ENCODE data around the gene GAS6. TPM values are rescaled to one million over a fixed set of nuclear protein-coding genes. Genes with fewer than 3 reads are reported as not detected.
A peak's percentile ranks its signal among the peaks of the same experiment; 100 is the strongest.

GAS6 gene
- total RNA-seq, 1 donor from 2014 or later, result 0.62 TPM

- intact Hi-C loops (cut with micrococcal nuclease), result no loop called here
- DNase-seq (ENCODE audit: low spot score), result no peak
- no peaks in the 10 kb centered on the region for H3K9me3 Mint-ChIP-seq
- no peak overlapping the region for H3K4me3 Mint-ChIP-seq
- peaks cover 3% of the 10 kb centered on the region for H3K27me3 Mint-ChIP-seq (ENCODE audit: insufficient read depth)
- H3K27ac Mint-ChIP-seq, result no peak overlapping the region
- no peaks in the 10 kb centered on the region for H3K36me3 Mint-ChIP-seq (ENCODE audit: low read depth)
- H3K4me1 Mint-ChIP-seq (ENCODE audit: low read depth), result no peaks in the 10 kb centered on the region
Observed at GRCh38 chr13:113883314-113883811, 19.5 kb upstream of the GAS6 start.

- Mint-ChIP-seq H3K9me3 (no peaks in the 10 kb centered on the region), H3K4me1 (ENCODE audit: low read depth) (no peaks in the 10 kb centered on the region), H3K4me3 (no peak overlapping the region), H3K27me3 (ENCODE audit: insufficient read depth) (peaks cover 3% of the 10 kb centered on the region), H3K27ac (no peak overlapping the region), H3K36me3 (ENCODE audit: low read depth) (no peaks in the 10 kb centered on the region)
- no peak for DNase-seq (ENCODE audit: low spot score)
- intact Hi-C loops (cut with micrococcal nuclease), result no loop called here
Observed at GRCh38 chr13:113882716-113883115, 18.8 kb upstream of the GAS6 start.

GRCh38 chr13:113882267-113882630 is 18.4 kb upstream of the GAS6 start:
- no peak for DNase-seq (ENCODE audit: low spot score)

GRCh38 chr13:113881614-113882266 is 17.9 kb upstream of the GAS6 start:
- Mint-ChIP-seq H3K4me3 (no peak overlapping the region), H3K27ac (no peak overlapping the region), H3K36me3 (ENCODE audit: low read depth) (no peaks in the 10 kb centered on the region)

More at GRCh38 chr13:113882267-113882630, 18.4 kb upstream of the GAS6 start:
- Mint-ChIP-seq H3K4me3 (no peak overlapping the region), H3K27ac (no peak overlapping the region), H3K27me3 (ENCODE audit: insufficient read depth) (peaks cover 3% of the 10 kb centered on the region), H3K36me3 (ENCODE audit: low read depth) (no peaks in the 10 kb centered on the region), H3K9me3 (no peaks in the 10 kb centered on the region), H3K4me1 (ENCODE audit: low read depth) (no peaks in the 10 kb centered on the region)
- intact Hi-C loops (cut with micrococcal nuclease), result no loop called here

GRCh38 chr13:113880651-113881611 is 17.1 kb upstream of the GAS6 start:
- Mint-ChIP-seq H3K36me3 (ENCODE audit: low read depth) (no peaks in the 10 kb centered on the region), H3K4me1 (ENCODE audit: low read depth) (no peaks in the 10 kb centered on the region), H3K4me3 (no peak overlapping the region), H3K27me3 (ENCODE audit: insufficient read depth) (peaks cover 3% of the 10 kb centered on the region), H3K27ac (no peak overlapping the region), H3K9me3 (no peaks in the 10 kb centered on the region)
- DNase-seq (ENCODE audit: low spot score), result no peak
- intact Hi-C loops (cut with micrococcal nuclease), result no loop called here

More at GRCh38 chr13:113881614-113882266, 17.9 kb upstream of the GAS6 start:
- no peaks in the 10 kb centered on the region for H3K4me1 Mint-ChIP-seq (ENCODE audit: low read depth)
- peaks cover 3% of the 10 kb centered on the region for H3K27me3 Mint-ChIP-seq (ENCODE audit: insufficient read depth)
- H3K9me3 Mint-ChIP-seq, result no peaks in the 10 kb centered on the region
- intact Hi-C loops (cut with micrococcal nuclease), result no loop called here
- no peak for DNase-seq (ENCODE audit: low spot score)

- intact Hi-C loops (cut with micrococcal nuclease), result no loop called here
- no peak for DNase-seq (ENCODE audit: low spot score)
Observed at GRCh38 chr13:113879494-113880360, 15.9 kb upstream of the GAS6 start.

GRCh38 chr13:113879017-113879416 is 15.1 kb upstream of the GAS6 start:
- Mint-ChIP-seq H3K27ac (no peak overlapping the region), H3K36me3 (ENCODE audit: low read depth) (no peaks in the 10 kb centered on the region)
- DNase-seq (ENCODE audit: low spot score), result no peak

More at GRCh38 chr13:113879494-113880360, 15.9 kb upstream of the GAS6 start:
- H3K27me3 Mint-ChIP-seq (ENCODE audit: insufficient read depth), result peaks cover under 1% of the 10 kb centered on the region
- H3K36me3 Mint-ChIP-seq (ENCODE audit: low read depth), result no peaks in the 10 kb centered on the region
- H3K4me1 Mint-ChIP-seq (ENCODE audit: low read depth), result no peaks in the 10 kb centered on the region
- H3K9me3 Mint-ChIP-seq, result no peaks in the 10 kb centered on the region
- H3K4me3 Mint-ChIP-seq, result no peak overlapping the region
- no peak overlapping the region for H3K27ac Mint-ChIP-seq

GRCh38 chr13:113877149-113877990 is 13.5 kb upstream of the GAS6 start:
- Mint-ChIP-seq H3K4me1 (ENCODE audit: low read depth) (no peaks in the 10 kb centered on the region), H3K36me3 (ENCODE audit: low read depth) (no peaks in the 10 kb centered on the region), H3K9me3 (no peaks in the 10 kb centered on the region), H3K27me3 (ENCODE audit: insufficient read depth) (peaks cover 8% of the 10 kb centered on the region), H3K4me3 (no peak overlapping the region), H3K27ac (no peak overlapping the region)
- intact Hi-C loops (cut with micrococcal nuclease), result no loop called here
- no peak for DNase-seq (ENCODE audit: low spot score)

More at GRCh38 chr13:113879017-113879416, 15.1 kb upstream of the GAS6 start:
- Mint-ChIP-seq H3K4me3 (no peak overlapping the region), H3K4me1 (ENCODE audit: low read depth) (no peaks in the 10 kb centered on the region), H3K9me3 (no peaks in the 10 kb centered on the region), H3K27me3 (ENCODE audit: insufficient read depth) (no peaks in the 10 kb centered on the region)
- intact Hi-C loops (cut with micrococcal nuclease), result no loop called here

- no peak for DNase-seq (ENCODE audit: low spot score)
- Mint-ChIP-seq H3K4me1 (ENCODE audit: low read depth) (no peaks in the 10 kb centered on the region), H3K4me3 (no peak overlapping the region), H3K9me3 (no peaks in the 10 kb centered on the region), H3K27me3 (ENCODE audit: insufficient read depth) (peaks cover 15% of the 10 kb centered on the region), H3K27ac (no peak overlapping the region), H3K36me3 (ENCODE audit: low read depth) (no peaks in the 10 kb centered on the region)
- intact Hi-C loops (cut with micrococcal nuclease), result no loop called here
Observed at GRCh38 chr13:113876346-113877148, 12.7 kb upstream of the GAS6 start.

GRCh38 chr13:113875837-113876281 is 12.0 kb upstream of the GAS6 start:
- Mint-ChIP-seq H3K27ac (peak overlapping the region; percentile 80), H3K4me1 (ENCODE audit: low read depth) (no peaks in the 10 kb centered on the region), H3K27me3 (ENCODE audit: insufficient read depth) (peaks cover 19% of the 10 kb centered on the region), H3K4me3 (no peak overlapping the region), H3K36me3 (ENCODE audit: low read depth) (no peaks in the 10 kb centered on the region), H3K9me3 (no peaks in the 10 kb centered on the region)
- intact Hi-C loops (cut with micrococcal nuclease), result no loop called here
- no peak for DNase-seq (ENCODE audit: low spot score)

- Mint-ChIP-seq H3K27ac (peak overlapping the region; percentile 80), H3K27me3 (ENCODE audit: insufficient read depth) (peaks cover 19% of the 10 kb centered on the region), H3K36me3 (ENCODE audit: low read depth) (no peaks in the 10 kb centered on the region), H3K9me3 (no peaks in the 10 kb centered on the region), H3K4me3 (no peak overlapping the region), H3K4me1 (ENCODE audit: low read depth) (no peaks in the 10 kb centered on the region)
- DNase-seq (ENCODE audit: low spot score), result no peak
- intact Hi-C loops (cut with micrococcal nuclease), result no loop called here
Observed at GRCh38 chr13:113875429-113875815, 11.5 kb upstream of the GAS6 start.
